WTC11 (cell line): ENCODE results near the gene TMPRSS3.

ENCODE experiments used
- CTCF ChIP-seq: fragments of 200-600 bp; IDR thresholded peaks from 2 replicates; pipeline ENCODE4 v1.8.0; 2022; ENCODE audit warnings: antibody characterized with exemption
- GRHL2 ChIP-seq: fragments of 250-450 bp; sonication (Bioruptor Pico); IDR thresholded peaks from 2 replicates; pipeline ENCODE4 v1.8.0; 2022; ENCODE audit warnings: mild to moderate bottlenecking, moderate library complexity; ENCODE audit not compliant: insufficient replicate concordance, severe bottlenecking
- NFE2L1 ChIP-seq: sonication (generic); formaldehyde crosslinking; IDR thresholded peaks from 2 replicates; pipeline ENCODE4 v1.8.1; 2023; ENCODE audit warnings: missing genetic modification reagents
- RORB ChIP-seq: fragments of 250-450 bp; sonication (Bioruptor Pico); IDR thresholded peaks from 2 replicates; pipeline ENCODE4 v1.9.0; 2021; ENCODE audit warnings: mild to moderate bottlenecking
- SP1 ChIP-seq: sonication (generic); formaldehyde crosslinking; conservative IDR thresholded peaks from 2 replicates; pipeline ENCODE4 v1.8.1; 2022; ENCODE audit warnings: missing genetic modification reagents
- TP53 ChIP-seq: sonication (generic); formaldehyde crosslinking; IDR thresholded peaks from 2 replicates; pipeline ENCODE4 v1.8.1; 2023; ENCODE audit warnings: mild to moderate bottlenecking, missing genetic modification reagents

- TF ChIP-seq CTCF (no peak), NFE2L1 (CRISPR knock-in tag) (no peak), SP1 (no peak), TP53 (CRISPR knock-in tag) (no peak), RORB (CRISPR knock-in tag) (no peak), GRHL2 (CRISPR knock-in tag) (no peak)
These were observed 51.8 kb downstream of the TMPRSS3 start for GRCh38 chr21:42343963-42344510.
